Endothelial cell (in vitro differentiated cells): ENCODE measurements around the gene NECTIN2. TPM values are rescaled to one million over a fixed set of nuclear protein-coding genes. Genes with fewer than 3 reads are reported as not detected.
"Not testable (repeated sequence)": the region's sequence is repeated elsewhere in the genome, so short reads cannot be mapped to it uniquely, and the experiment has no call there.

Experiments
- DNase-seq: peaks from one replicate; pipeline ENCODE4 v3.0.0; 2021; ENCODE audit warnings: low spot score
- H3K27ac Mint-ChIP-seq: one replicate; pipeline ENCODE4 v1.8.0; 2021; ENCODE audit warnings: mixed read lengths, inconsistent platforms; ENCODE audit not compliant: unreplicated experiment
- H3K27me3 Mint-ChIP-seq: one replicate; pipeline ENCODE4 v1.8.0; 2021; ENCODE audit warnings: mild to moderate bottlenecking, moderate library complexity, mixed read lengths, inconsistent platforms; ENCODE audit not compliant: unreplicated experiment
- H3K36me3 Mint-ChIP-seq: one replicate; pipeline ENCODE4 v1.8.0; 2021; ENCODE audit warnings: mild to moderate bottlenecking, low read depth, mixed read lengths, inconsistent platforms; ENCODE audit not compliant: unreplicated experiment
- H3K4me1 Mint-ChIP-seq: one replicate; pipeline ENCODE4 v1.8.0; 2021; ENCODE audit warnings: mild to moderate bottlenecking, mixed read lengths, inconsistent platforms; ENCODE audit not compliant: unreplicated experiment
- H3K4me3 Mint-ChIP-seq: one replicate; pipeline ENCODE4 v1.8.0; 2021; ENCODE audit warnings: mild to moderate bottlenecking, mixed read lengths, inconsistent platforms; ENCODE audit not compliant: unreplicated experiment
- H3K9me3 Mint-ChIP-seq: one replicate; pipeline ENCODE4 v1.8.0; 2021; ENCODE audit warnings: mixed read lengths, inconsistent platforms; ENCODE audit not compliant: unreplicated experiment
- total RNA-seq: library from RNA; stranded (reverse); fragmentation: NEBNext Ultra II Directional; extraction: Animal tissue kit (Norgen Biotek cat#: 25700); gene quantifications from one replicate; pipeline ENCODE4 v1.2.1, GENCODE V29; 2021; ENCODE audit not compliant: unreplicated experiment
- TF ChIP-seq, protein P1 (sequence below): fragments of 200-600 bp; sonication (generic); IDR thresholded peaks from one replicate; pipeline ENCODE4 v1.5.0; 2021; ENCODE audit warnings: antibody characterized with exemption; ENCODE audit not compliant: unreplicated experiment

The NECTIN2 gene
- total RNA-seq, 1 donor from 2014 or later: 342 TPM

GRCh38 chr19:44924243-44924725 is 78.2 kb downstream of the NECTIN2 start:
- no peak overlapping the region for H3K4me3 Mint-ChIP-seq
- H3K9me3 Mint-ChIP-seq: no peaks in the 10 kb centered on the region
- H3K36me3 Mint-ChIP-seq: no peaks in the 10 kb centered on the region
- no peak overlapping the region for H3K27ac Mint-ChIP-seq
- peaks cover 10% of the 10 kb centered on the region for H3K4me1 Mint-ChIP-seq
- TF ChIP-seq, protein P1, sequence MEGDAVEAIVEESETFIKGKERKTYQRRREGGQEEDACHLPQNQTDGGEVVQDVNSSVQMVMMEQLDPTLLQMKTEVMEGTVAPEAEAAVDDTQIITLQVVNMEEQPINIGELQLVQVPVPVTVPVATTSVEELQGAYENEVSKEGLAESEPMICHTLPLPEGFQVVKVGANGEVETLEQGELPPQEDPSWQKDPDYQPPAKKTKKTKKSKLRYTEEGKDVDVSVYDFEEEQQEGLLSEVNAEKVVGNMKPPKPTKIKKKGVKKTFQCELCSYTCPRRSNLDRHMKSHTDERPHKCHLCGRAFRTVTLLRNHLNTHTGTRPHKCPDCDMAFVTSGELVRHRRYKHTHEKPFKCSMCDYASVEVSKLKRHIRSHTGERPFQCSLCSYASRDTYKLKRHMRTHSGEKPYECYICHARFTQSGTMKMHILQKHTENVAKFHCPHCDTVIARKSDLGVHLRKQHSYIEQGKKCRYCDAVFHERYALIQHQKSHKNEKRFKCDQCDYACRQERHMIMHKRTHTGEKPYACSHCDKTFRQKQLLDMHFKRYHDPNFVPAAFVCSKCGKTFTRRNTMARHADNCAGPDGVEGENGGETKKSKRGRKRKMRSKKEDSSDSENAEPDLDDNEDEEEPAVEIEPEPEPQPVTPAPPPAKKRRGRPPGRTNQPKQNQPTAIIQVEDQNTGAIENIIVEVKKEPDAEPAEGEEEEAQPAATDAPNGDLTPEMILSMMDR: no peak
- DNase-seq: no peak
- peaks cover 5% of the 10 kb centered on the region for H3K27me3 Mint-ChIP-seq

DNA sequence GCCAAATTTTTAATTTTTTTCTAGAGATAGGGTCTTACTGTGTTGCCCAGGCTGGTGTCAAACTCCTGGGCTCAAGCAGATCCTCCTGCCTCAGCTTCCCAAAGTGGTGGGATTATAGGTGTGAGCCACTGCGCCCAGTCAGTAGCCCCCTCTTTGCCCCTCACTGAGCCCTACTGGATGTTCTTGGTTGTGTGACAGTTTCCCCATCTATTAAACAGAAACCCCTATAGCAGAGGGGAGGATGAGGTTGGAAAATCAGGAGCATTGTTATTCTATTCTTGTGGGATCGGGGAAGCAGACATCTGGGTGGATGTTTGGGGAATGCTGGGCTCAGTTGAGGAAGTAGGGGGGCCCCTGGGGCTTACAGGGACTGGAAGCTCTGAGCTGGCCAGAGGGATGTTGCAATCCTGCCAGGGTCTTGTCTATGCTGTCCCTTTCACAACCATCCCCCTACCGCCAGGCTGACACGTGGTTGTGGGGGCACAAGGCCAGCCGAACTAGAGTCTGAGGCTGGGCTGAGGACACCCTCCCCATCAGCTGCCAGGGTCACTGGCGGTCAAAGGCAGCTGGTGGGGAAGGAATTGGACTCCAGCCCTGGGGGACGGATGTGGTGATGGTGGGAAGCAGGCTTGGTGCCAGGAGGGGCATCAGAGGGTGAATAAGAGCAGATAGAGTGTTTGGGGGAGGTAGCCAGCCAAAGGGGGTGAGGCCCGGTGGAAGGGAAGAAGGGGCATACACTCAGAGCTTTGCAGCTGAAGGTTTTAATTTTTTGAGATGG is 79.2 kb downstream of the NECTIN2 start:
- H3K36me3 Mint-ChIP-seq: no peaks in the 10 kb centered on the region
- H3K9me3 Mint-ChIP-seq: no peaks in the 10 kb centered on the region
- H3K27me3 Mint-ChIP-seq: peaks cover 7% of the 10 kb centered on the region
- H3K4me3 Mint-ChIP-seq: no peak overlapping the region
- H3K4me1 Mint-ChIP-seq: peaks cover 10% of the 10 kb centered on the region
- no peak overlapping the region for H3K27ac Mint-ChIP-seq
- TF ChIP-seq, protein P1: no peak
- DNase-seq: no peak

DNA sequence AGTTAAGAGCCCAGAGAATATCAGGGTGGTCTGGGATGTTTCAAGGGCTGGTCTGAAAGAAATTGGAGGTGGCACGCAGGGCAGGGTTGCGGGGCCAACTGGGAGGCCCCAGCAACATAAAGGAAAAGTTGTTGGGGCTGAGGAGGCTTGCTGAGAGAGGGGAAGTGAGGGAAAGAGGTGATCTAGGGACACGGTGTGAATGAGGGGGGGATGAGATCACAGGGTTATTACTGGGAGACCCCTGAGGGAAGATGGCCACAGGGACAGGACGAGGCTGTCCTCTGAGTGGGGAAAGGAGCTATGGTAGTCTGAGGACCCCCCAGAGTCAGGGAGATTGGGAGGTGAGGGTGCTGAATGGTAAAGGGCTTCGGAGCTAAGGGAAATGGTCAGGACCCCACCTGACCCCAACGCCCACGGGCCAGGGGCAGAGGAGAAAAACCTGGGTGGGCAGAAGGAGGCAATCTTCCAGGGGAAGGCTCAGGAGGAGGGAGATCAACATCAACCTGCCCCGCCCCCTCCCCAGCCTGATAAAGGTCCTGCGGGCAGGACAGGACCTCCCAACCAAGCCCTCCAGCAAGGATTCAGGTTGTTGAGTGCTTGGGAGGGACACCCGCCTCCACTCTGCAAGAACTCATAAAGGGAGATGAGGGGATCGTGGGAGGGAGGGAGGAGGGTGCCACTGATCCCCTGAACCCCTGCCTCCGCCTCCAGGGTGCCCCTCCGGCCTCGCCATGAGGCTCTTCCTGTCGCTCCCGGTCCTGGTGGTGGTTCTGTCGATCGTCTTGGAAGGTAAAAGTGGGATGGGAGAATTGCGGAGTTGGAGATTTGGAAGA is 80.4 kb downstream of the NECTIN2 start:
- not testable (repeated sequence) for H3K4me3 Mint-ChIP-seq, DNase-seq
- peaks cover 10% of the 10 kb centered on the region for H3K4me1 Mint-ChIP-seq

DNA sequence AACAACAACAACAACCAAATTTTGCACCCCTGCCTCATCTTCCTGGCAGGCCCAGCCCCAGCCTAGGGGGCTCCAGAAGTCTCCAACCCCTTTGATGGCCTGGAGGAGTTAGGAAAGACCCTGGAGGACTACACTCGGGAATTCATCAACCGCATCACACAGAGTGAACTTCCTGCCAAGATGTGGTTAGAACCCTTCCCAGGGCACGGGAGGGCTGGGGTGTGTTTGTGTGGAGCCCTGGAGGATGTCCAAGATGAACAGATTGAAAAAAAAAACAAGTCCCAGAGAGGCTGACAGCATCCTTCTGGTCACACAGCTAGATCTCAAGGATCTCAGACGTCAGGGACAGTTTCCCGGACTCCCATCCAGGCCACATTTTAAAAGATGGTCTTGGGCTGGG is 81.6 kb downstream of the NECTIN2 start:
- Mint-ChIP-seq H3K27me3 (peaks cover 7% of the 10 kb centered on the region), H3K27ac (no peak overlapping the region), H3K4me3 (no peak overlapping the region), H3K9me3 (no peaks in the 10 kb centered on the region), H3K36me3 (no peaks in the 10 kb centered on the region), H3K4me1 (peaks cover 10% of the 10 kb centered on the region)
- no peak for DNase-seq
- TF ChIP-seq, protein P1: no peak

More for the DNA sequence above, 80.4 kb downstream of the NECTIN2 start:
- H3K36me3 Mint-ChIP-seq, H3K9me3 Mint-ChIP-seq, H3K27ac Mint-ChIP-seq, H3K27me3 Mint-ChIP-seq: not testable (repeated sequence)

- no peaks in the 10 kb centered on the region for H3K9me3 Mint-ChIP-seq
- no peaks in the 10 kb centered on the region for H3K36me3 Mint-ChIP-seq
- no peak for DNase-seq
- TF ChIP-seq, protein P1: no peak
- H3K4me1 Mint-ChIP-seq: peaks cover 10% of the 10 kb centered on the region
- no peak overlapping the region for H3K27ac Mint-ChIP-seq
- H3K4me3 Mint-ChIP-seq: no peak overlapping the region
- peaks cover 9% of the 10 kb centered on the region for H3K27me3 Mint-ChIP-seq
Measured at GRCh38 chr19:44930088-44930487, 84.0 kb downstream of the NECTIN2 start.
